RWPE1 (cell line): ENCODE data around the gene GSG1L.
"Not testable (repeated sequence)": the region's sequence is repeated elsewhere in the genome, so short reads cannot be mapped to it uniquely, and the experiment has no call there.

ENCODE experiments used
- CTCF ChIA-PET: fragments of 350-600 bp; sonication (Branson Sonifier 250); formaldehyde crosslinking; extraction: SDS; loops from one replicate; lab custom pipeline; 2021; lab: Yijun Ruan, JAX
- POLR2A ChIA-PET: fragments of 400-600 bp; formaldehyde crosslinking; extraction: SDS; loops from one replicate; lab custom pipeline; 2020; ENCODE audit warnings: antibody characterized with exemption; ENCODE audit not compliant: low non-redundant PET; lab: Yijun Ruan, JAX
- DNase-seq: peaks from one replicate; pipeline ENCODE4 v3.0.0; 2012; ENCODE audit warnings: low spot score
- H3K27ac ChIP-seq: fragments of 450-650 bp; 2 replicates; pipeline ENCODE4 v1.5.1; 2017
- TF ChIP-seq, protein P1 (sequence below): fragments of 450-650 bp; conservative IDR thresholded peaks from 2 replicates; pipeline ENCODE4 v1.5.1; 2017; ENCODE audit warnings: low read depth, mild to moderate bottlenecking

Gene GSG1L

DNA sequence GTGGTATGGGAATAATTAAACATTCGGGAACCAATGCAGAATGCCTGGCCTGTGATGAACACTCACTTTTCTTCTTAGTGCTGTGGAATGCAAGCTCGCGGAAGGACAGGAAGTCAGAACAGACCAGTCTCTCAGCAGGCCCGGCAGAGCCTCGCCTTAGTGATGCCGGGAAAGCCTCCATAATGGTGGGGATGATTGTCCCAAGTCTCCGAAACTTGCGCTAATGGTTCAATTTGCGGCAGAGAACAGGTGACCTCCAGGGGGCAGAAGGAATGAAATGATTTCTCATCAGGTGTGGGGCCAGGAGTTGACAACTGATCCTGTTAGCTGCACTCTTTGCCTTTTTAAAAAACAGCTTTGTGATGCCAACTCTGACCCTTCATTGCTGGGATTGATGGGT lies 170.6 kb downstream of the GSG1L start:
- POLR2A ChIA-PET = no interaction called here
- DNase-seq = no peak
- TF ChIP-seq, protein P1, sequence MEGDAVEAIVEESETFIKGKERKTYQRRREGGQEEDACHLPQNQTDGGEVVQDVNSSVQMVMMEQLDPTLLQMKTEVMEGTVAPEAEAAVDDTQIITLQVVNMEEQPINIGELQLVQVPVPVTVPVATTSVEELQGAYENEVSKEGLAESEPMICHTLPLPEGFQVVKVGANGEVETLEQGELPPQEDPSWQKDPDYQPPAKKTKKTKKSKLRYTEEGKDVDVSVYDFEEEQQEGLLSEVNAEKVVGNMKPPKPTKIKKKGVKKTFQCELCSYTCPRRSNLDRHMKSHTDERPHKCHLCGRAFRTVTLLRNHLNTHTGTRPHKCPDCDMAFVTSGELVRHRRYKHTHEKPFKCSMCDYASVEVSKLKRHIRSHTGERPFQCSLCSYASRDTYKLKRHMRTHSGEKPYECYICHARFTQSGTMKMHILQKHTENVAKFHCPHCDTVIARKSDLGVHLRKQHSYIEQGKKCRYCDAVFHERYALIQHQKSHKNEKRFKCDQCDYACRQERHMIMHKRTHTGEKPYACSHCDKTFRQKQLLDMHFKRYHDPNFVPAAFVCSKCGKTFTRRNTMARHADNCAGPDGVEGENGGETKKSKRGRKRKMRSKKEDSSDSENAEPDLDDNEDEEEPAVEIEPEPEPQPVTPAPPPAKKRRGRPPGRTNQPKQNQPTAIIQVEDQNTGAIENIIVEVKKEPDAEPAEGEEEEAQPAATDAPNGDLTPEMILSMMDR = no peak
- CTCF ChIA-PET = no interaction called here
- H3K27ac ChIP-seq = no peak overlapping the region

DNA sequence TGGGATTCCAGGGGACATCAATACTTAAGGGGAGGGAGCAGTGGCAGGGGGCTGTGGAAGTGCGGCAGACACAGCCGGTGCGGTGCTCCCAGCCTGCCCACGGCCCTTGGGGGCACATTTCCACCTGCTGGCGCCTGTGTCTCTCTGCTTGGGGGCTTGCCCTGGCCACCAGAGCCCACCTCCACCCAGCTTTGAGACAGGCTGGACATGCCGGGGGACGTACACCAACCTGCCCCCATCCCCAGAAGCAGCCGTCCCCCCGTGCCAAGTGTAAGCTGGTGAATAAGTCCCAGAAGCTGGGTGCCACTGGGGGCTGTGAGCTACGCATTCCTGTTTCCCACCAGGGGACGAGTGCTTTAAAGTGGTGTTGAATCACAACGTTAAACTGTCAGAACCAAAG lies 172.6 kb downstream of the GSG1L start:
- TF ChIP-seq, protein P1 = no peak
- no peak overlapping the region for H3K27ac ChIP-seq
- POLR2A ChIA-PET = no interaction called here
- CTCF ChIA-PET = no interaction called here
- DNase-seq = no peak

- ChIA-PET CTCF (no interaction called here), POLR2A (no interaction called here)
- H3K27ac ChIP-seq = no peak overlapping the region
- DNase-seq = no peak
- TF ChIP-seq, protein P1 = no peak
Measured at GRCh38 chr16:27890006-27890405, 173.5 kb downstream of the GSG1L start.

DNA sequence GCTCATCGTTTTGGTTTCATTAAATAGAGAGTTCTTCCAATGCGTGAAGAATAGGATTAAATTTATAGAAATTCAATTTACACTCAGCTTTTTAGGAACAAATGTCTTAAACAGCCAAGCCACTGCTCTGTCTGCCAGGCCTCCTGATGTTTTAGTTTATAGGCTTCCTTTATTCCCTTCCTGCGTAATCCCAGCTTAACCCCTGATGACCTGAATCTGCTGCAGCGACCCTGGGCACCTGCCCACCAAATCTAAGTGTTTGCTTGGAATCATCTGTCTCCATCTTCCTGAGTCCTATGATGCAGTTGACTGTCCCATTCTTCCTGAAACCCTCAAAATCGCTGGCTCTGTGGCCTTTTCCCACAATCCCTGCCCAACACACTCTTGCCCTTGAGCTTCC lies 179.9 kb downstream of the GSG1L start:
- TF ChIP-seq, protein P1 = no peak
- POLR2A ChIA-PET = no interaction called here

DNA sequence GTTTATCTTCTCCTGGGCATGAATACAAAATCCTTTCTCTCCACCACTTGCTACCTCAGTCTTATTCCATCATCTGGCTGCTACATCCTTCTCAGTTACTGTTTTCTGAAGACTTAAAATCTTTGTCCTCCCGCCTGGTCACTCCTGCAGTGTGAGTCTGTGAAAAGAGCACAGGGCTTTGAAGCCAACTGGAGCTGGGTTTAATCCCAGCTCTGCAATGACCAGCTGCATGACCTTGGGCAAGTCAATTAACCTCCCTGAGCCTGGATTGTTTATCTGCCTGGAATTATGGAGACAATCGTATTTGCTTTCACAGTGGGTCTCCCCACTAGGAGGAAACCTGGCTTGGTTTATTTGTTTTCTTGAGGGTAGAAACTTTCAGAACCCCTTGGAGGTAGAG lies 183.2 kb downstream of the GSG1L start:
- ChIA-PET CTCF (interaction anchor here (0.6 kb wide), 2 partner anchors 42 to 191 kb away, joined by 3 to 4 read pairs; no protein-coding TSS in a partner anchor), POLR2A (no interaction called here)
- TF ChIP-seq, protein P1 = no peak
- H3K27ac ChIP-seq = no peak overlapping the region
- no peak for DNase-seq

More for the DNA sequence above, 179.9 kb downstream of the GSG1L start:
- no peak overlapping the region for H3K27ac ChIP-seq
- CTCF ChIA-PET = interaction anchor here (0.6 kb wide), 1 partner anchor 279 kb away, joined by 5 read pairs; no protein-coding TSS in a partner anchor
- no peak for DNase-seq

GRCh38 chr16:27879601-27880247 lies 183.8 kb downstream of the GSG1L start:
- no peak for DNase-seq
- POLR2A ChIA-PET = no interaction called here
- no peak overlapping the region for H3K27ac ChIP-seq
- CTCF ChIA-PET = interaction anchor here (0.6 kb wide), 1 partner anchor 42 kb away, joined by 3 read pairs; no protein-coding TSS in a partner anchor
- TF ChIP-seq, protein P1 = no peak

DNA sequence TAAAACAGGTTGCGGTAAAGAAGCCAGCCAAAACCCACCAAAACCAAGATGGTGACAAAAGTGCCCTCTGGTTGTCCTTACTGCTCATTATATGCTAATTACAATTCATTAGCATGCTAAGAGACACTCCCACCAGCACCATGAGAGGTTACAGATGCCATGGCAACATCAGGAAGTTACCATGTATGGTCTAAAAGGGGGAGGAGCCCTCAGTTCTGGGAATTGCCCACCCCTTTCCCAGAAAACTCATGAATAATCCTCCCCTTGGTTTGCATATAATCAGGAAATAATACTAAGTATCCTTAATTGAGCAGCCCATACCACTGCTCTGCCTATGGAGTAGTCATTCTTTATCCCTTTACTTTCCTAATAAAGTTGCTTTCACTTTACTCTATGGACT lies 190.9 kb downstream of the GSG1L start:
- POLR2A ChIA-PET, H3K27ac ChIP-seq, DNase-seq: not testable (repeated sequence)
- CTCF ChIA-PET = interaction anchor here (0.8 kb wide), 1 partner anchor 9 kb away, joined by 4 read pairs; no protein-coding TSS in a partner anchor
